K562 (cell line): ENCODE results near the gene ARSA. TPM values are rescaled to one million over a fixed set of nuclear protein-coding genes. Genes with fewer than 3 reads are reported as not detected.

Source experiments
- ATAC-seq: fragments of 200-7000 bp; cut with Tn5 transposase; 3 replicates; pipeline ENCODE4 v1.9.1; 2020; ENCODE audit warnings: moderate library complexity
- BruUV-seq: library from RNA; stranded (reverse); fragments of 400-500 nt; replicated peaks from 2 replicates; lab custom pipeline; 2021; lab: Mats Ljungman, UMichigan
- CTCF ChIA-PET: fragments of 300-600 bp; formaldehyde crosslinking; extraction: SDS; loops from one replicate; lab custom pipeline; 2021; ENCODE audit warnings: low intra/inter-chr PET ratio; lab: Yijun Ruan, JAX
- POLR2A ChIA-PET: fragments of 300-600, 350-650 bp; sonication (Branson Sonifier 250); formaldehyde crosslinking; extraction: SDS; loops from one replicate; lab custom pipeline; 2021; ENCODE audit warnings: antibody characterized with exemption, inconsistent platforms; lab: Yijun Ruan, JAX
- DNase-seq, 4 experiments: peaks; one replicate each; pipeline versions ENCODE4 v3.0.0 to v3.0.0-alpha.2; 2011 to 2018; ENCODE audit warnings: low spot score in 3 of 4, mixed read lengths in 3 of 4; ENCODE audit errors: extremely low read depth in 1 of 4
- FAIRE-seq: peaks from 2 replicates; lab custom pipeline; 2011; peaks lifted over from hg19 to GRCh38; lab: Jason Lieb, UNC
- H2AFZ ChIP-seq: 2 replicates; pipeline ENCODE4 v1.6.0; 2011; ENCODE audit warnings: low read depth, low read length, control low read depth, inconsistent platforms
- H3K27ac ChIP-seq: fragments of 200-600 bp; 3 replicates; pipeline ENCODE4 v1.8.0; 2011; ENCODE audit warnings: low read depth, mild to moderate bottlenecking, control low read depth, inconsistent platforms, low read length, moderate library complexity, mixed read lengths; ENCODE audit errors: extremely low read depth
- H3K27me3 ChIP-seq, 2 experiments: fragments of 300-600 bp in 1 of 2; 2 replicates in 1 of 2; 3 replicates in 1 of 2; pipeline versions ENCODE4 v1.6.0 to v1.8.0; 2011; ENCODE audit warnings: inconsistent platforms in 2 of 2, low read length in 2 of 2, mild to moderate bottlenecking in 1 of 2, mixed read lengths in 1 of 2, moderate library complexity in 1 of 2; ENCODE audit not compliant: control insufficient read depth in 2 of 2, insufficient read depth in 2 of 2
- H3K36me3 ChIP-seq: fragments of 300-600 bp; 3 replicates; pipeline ENCODE4 v1.8.0; 2011; ENCODE audit warnings: mild to moderate bottlenecking, low read length, inconsistent platforms; ENCODE audit not compliant: control insufficient read depth, insufficient read depth
- H3K4me1 ChIP-seq, 2 experiments: fragments of 200-600 bp in 1 of 2; replicated peaks in 1 of 2; 2 replicates in 1 of 2; 3 replicates in 1 of 2; pipeline versions ENCODE4 v1.5.1 to v1.8.0; 2011; ENCODE audit warnings: inconsistent platforms in 2 of 2, low read length in 2 of 2, mild to moderate bottlenecking in 1 of 2, mixed read lengths in 1 of 2, moderate library complexity in 1 of 2; ENCODE audit not compliant: control insufficient read depth in 2 of 2, insufficient read depth in 2 of 2
- H3K4me2 ChIP-seq: 2 replicates; pipeline ENCODE4 v1.6.1; 2011; ENCODE audit warnings: low read length, control low read depth, inconsistent platforms, mixed read lengths; ENCODE audit not compliant: insufficient read depth
- H3K4me3 ChIP-seq: fragments of 200-600 bp; sonication (generic), shearing (Covaris generic); 2 replicates; pipeline ENCODE4 v1.5.1; 2016; ENCODE audit warnings: control low read depth, inconsistent platforms
- H3K79me2 ChIP-seq: fragments of 200-600 bp; 3 replicates; pipeline ENCODE4 v1.8.0; 2011; ENCODE audit warnings: low read length, inconsistent platforms; ENCODE audit not compliant: control insufficient read depth, insufficient read depth
- H3K9ac ChIP-seq, 2 experiments: 2 replicates each; pipeline versions ENCODE4 v1.6.0 to v1.6.1; 2011; ENCODE audit warnings: low read depth in 2 of 2, low read length in 2 of 2, control low read depth in 1 of 2, inconsistent platforms in 1 of 2, mild to moderate bottlenecking in 1 of 2, mixed read lengths in 1 of 2; ENCODE audit not compliant: insufficient read depth in 1 of 2
- H3K9me1 ChIP-seq: one replicate; pipeline ENCODE4 v1.6.0; 2011; ENCODE audit warnings: inconsistent platforms, mild to moderate bottlenecking, low read length, moderate library complexity; ENCODE audit not compliant: control insufficient read depth, insufficient read depth
- H3K9me3 ChIP-seq: replicated peaks from 2 replicates; pipeline ENCODE4 v1.5.1; 2011; ENCODE audit warnings: low read depth, low read length, inconsistent platforms; ENCODE audit not compliant: control insufficient read depth, insufficient read depth
- H4K20me1 ChIP-seq: replicated peaks from 2 replicates; pipeline ENCODE4 v1.6.1; 2011; ENCODE audit warnings: low read length, inconsistent platforms, mixed read lengths; ENCODE audit not compliant: control insufficient read depth, insufficient read depth
- CXXC5 ChIP-seq: fragments of 250-450 bp; sonication (Bioruptor Pico); IDR thresholded peaks from 2 replicates; pipeline ENCODE4 v1.8.0; 2022; ENCODE audit warnings: inconsistent platforms, mild to moderate bottlenecking, moderate library complexity
- EGR1 ChIP-seq: fragments of 450-650 bp; conservative IDR thresholded peaks from 2 replicates; pipeline ENCODE4 v1.6.1; 2017; ENCODE audit warnings: mild to moderate bottlenecking
- PCBP1 ChIP-seq: fragments of 200-400 bp; formaldehyde crosslinking; IDR thresholded peaks from 2 replicates; pipeline ENCODE4 v1.6.1; 2018; ENCODE audit warnings: mild to moderate bottlenecking, low read depth, low read length; ENCODE audit not compliant: poor library complexity, severe bottlenecking
- RFX1 ChIP-seq: fragments of 450-650 bp; IDR thresholded peaks from 2 replicates; pipeline ENCODE4 v1.6.1; 2016; ENCODE audit warnings: mild to moderate bottlenecking, moderate library complexity
- U2AF1 ChIP-seq: fragments of 200-400 bp; formaldehyde crosslinking; optimal IDR thresholded peaks from 2 replicates; pipeline ENCODE3; 2017; ENCODE audit warnings: mild to moderate bottlenecking, low read depth, low read length, moderate library complexity
- ZBTB7A ChIP-seq: IDR thresholded peaks from 2 replicates; pipeline ENCODE4 v1.6.1; 2011; ENCODE audit warnings: low read depth, mild to moderate bottlenecking, low read length, moderate library complexity, borderline replicate concordance; ENCODE audit not compliant: control insufficient read depth
- WGBS: fragments of 100-300 bp; shearing (Covaris generic); methylation state at CpG from one replicate; pipeline ENCODE4 v1.1.6; 2016; ENCODE audit warnings: low coverage, mixed read lengths; ENCODE audit not compliant: insufficient coverage; ENCODE audit errors: missing lambda C conversion rate; 5-methylcytosine and 5-hydroxymethylcytosine counted together
- in situ Hi-C: fragments of 300-500 bp; cut with MboI; formaldehyde crosslinking; loops from 4 replicates; pipeline ENCODE4 v1.15.0; 2018; ENCODE audit warnings: inconsistent platforms, mixed read lengths
- intact Hi-C: fragments of 100-400 bp; cut with micrococcal nuclease; formaldehyde crosslinking; loops from 2 replicates; pipeline ENCODE4 v1.14.2; 2022
- polyA plus RNA-seq, 8 experiments: library from polyadenylated mRNA; depleted of rRNA in 4 of 8; stranded (reverse) in 5 of 8; unstranded in 3 of 8; fragments of >200 nt; fragmentation: Nextera tagmentation in 2 of 8; fragmentation: Illumina TruSeq in 1 of 8; extraction: Ambion mirVana in 2 of 8; extraction: Trizol in 1 of 8; gene quantifications; 2 replicates each; pipeline versions ENCODE4 v1.2.1 to v1.2.3, GENCODE V29; 2011 to 2014; ENCODE audit warnings: inconsistent platforms in 1 of 8, missing spikeins in 1 of 8
- total RNA-seq, 7 experiments: library from RNA; depleted of rRNA in 6 of 7; stranded (reverse); fragments of >200 nt in 6 of 7; fragmentation: Illumina TruSeq in 2 of 7; extraction: Trizol in 2 of 7; gene quantifications; 2 replicates each; pipeline versions ENCODE4 v1.2.1 to v1.2.3, GENCODE V29; 2011 to 2021; ENCODE audit warnings: low replicate concordance in 1 of 7

The ARSA gene
- total and polyA plus RNA-seq, 9 of the 15 experiments (the other 6 are each of a cell fraction or from before 2014, with no cell fraction given), result 0.32 to 10.9 (median 1.8) TPM; not detected in 1

- ATAC-seq, result no peak
- no peaks in the 10 kb centered on the region for H3K9me1 ChIP-seq
- H2AFZ ChIP-seq, result no peak overlapping the region
- no peak overlapping the region for H3K4me2 ChIP-seq
- DNase-seq, result peak in 3 of 4 experiments; percentile 6 to 24 (median 13)
- WGBS, result 83% methylated on average over 8 of the region's 69 CpGs
- no peak overlapping the region for H3K27ac ChIP-seq
- intact Hi-C loops, result no loop called here
- CTCF ChIA-PET, result no interaction called here
- TF ChIP-seq RFX1, result peak; percentile 72
- peak; percentile 7; the same call in 1 of the 2 replicates for TF ChIP-seq ZBTB7A
- TF ChIP-seq PCBP1, result peak; percentile 43
- TF ChIP-seq CXXC5, result no peak
- TF ChIP-seq U2AF1, result no peak
- peak; percentile 56 for TF ChIP-seq EGR1
- H3K9me3 ChIP-seq, result no peaks in the 10 kb centered on the region
- no peak for FAIRE-seq
- H3K79me2 ChIP-seq, result no peaks in the 10 kb centered on the region
- no TSS peak for BruUV-seq
- no peak overlapping the region for H3K9ac ChIP-seq
- H4K20me1 ChIP-seq, result no peaks in the 10 kb centered on the region
- H3K4me3 ChIP-seq, result no peak overlapping the region
- peaks cover 0 to 21% of the 10 kb centered on the region in 2 experiments; a peak in 1 of 5 replicates for H3K4me1 ChIP-seq
- no peaks in the 10 kb centered on the region for H3K36me3 ChIP-seq
- peaks cover 4 to 29% of the 10 kb centered on the region in 2 experiments; a peak in 4 of 5 replicates for H3K27me3 ChIP-seq
- in situ Hi-C loops, result no loop called here
- POLR2A ChIA-PET, result no interaction called here
These were observed 45.5 kb upstream of the ARSA start for GRCh38 chr22:50673231-50674129.
